Mesothelial cell of epicardium (in vitro differentiated cells): ENCODE data around the gene MEF2C. TPM values are rescaled to one million over a fixed set of nuclear protein-coding genes. Genes with fewer than 3 reads are reported as not detected.

Experiments used
- DNase-seq, 2 experiments: peaks; one replicate each; pipeline ENCODE4 v3.0.0; 2021; ENCODE audit warnings: low spot score in 2 of 2; ENCODE audit not compliant: unreplicated experiment in 2 of 2
- H3K27ac Mint-ChIP-seq: 2 replicates; pipeline ENCODE4 v1.8.0; 2021; ENCODE audit warnings: mixed read lengths
- H3K27me3 Mint-ChIP-seq: 2 replicates; pipeline ENCODE4 v1.8.0; 2021; ENCODE audit warnings: low read depth, mixed read lengths
- H3K36me3 Mint-ChIP-seq: 2 replicates; pipeline ENCODE4 v1.8.0; 2021; ENCODE audit warnings: mixed read lengths
- H3K4me1 Mint-ChIP-seq: 2 replicates; pipeline ENCODE4 v1.8.0; 2021; ENCODE audit warnings: mixed read lengths
- H3K4me3 Mint-ChIP-seq: 2 replicates; pipeline ENCODE4 v1.8.0; 2021; ENCODE audit warnings: mild to moderate bottlenecking, moderate library complexity, mixed read lengths
- H3K9me3 Mint-ChIP-seq: 2 replicates; pipeline ENCODE4 v1.8.0; 2021; ENCODE audit warnings: mixed read lengths
- total RNA-seq: library from RNA; stranded (reverse); gene quantifications from 3 replicates; pipeline ENCODE4 v1.2.1, GENCODE V29; 2021
- TF ChIP-seq, protein P1 (sequence below): fragments of 200-600 bp; sonication (generic); IDR thresholded peaks from one replicate; pipeline ENCODE4 v1.5.0; 2021; ENCODE audit warnings: antibody characterized with exemption; ENCODE audit not compliant: unreplicated experiment

Gene MEF2C
- total RNA-seq, 1 donor from 2014 or later, result 9.1 TPM

DNA sequence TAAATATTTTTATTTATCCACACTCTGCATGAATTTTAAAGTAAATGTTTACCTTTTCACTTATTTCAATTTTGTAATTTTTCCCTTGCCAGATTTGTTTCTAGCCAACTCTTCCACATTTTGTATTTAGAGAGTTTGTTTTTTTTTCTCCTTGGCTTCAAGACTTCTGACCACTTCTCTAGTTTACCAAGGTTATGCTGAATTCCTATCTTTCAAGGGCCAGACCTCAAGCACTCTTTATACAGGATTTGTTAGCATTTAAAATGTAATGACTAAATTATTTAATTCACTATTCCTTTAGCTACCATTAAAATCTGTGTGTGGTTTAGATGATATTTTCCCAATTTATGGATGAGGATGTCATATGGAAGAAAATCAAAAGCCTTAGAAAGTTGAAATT lies 42.5 kb downstream of the MEF2C start:
- TF ChIP-seq, protein P1, sequence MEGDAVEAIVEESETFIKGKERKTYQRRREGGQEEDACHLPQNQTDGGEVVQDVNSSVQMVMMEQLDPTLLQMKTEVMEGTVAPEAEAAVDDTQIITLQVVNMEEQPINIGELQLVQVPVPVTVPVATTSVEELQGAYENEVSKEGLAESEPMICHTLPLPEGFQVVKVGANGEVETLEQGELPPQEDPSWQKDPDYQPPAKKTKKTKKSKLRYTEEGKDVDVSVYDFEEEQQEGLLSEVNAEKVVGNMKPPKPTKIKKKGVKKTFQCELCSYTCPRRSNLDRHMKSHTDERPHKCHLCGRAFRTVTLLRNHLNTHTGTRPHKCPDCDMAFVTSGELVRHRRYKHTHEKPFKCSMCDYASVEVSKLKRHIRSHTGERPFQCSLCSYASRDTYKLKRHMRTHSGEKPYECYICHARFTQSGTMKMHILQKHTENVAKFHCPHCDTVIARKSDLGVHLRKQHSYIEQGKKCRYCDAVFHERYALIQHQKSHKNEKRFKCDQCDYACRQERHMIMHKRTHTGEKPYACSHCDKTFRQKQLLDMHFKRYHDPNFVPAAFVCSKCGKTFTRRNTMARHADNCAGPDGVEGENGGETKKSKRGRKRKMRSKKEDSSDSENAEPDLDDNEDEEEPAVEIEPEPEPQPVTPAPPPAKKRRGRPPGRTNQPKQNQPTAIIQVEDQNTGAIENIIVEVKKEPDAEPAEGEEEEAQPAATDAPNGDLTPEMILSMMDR, result no peak
- no peak overlapping the region for H3K27ac Mint-ChIP-seq
- H3K4me1 Mint-ChIP-seq, result peaks cover 4% of the 10 kb centered on the region
- H3K27me3 Mint-ChIP-seq, result no peaks in the 10 kb centered on the region
- H3K9me3 Mint-ChIP-seq, result no peaks in the 10 kb centered on the region
- no peaks in the 10 kb centered on the region for H3K36me3 Mint-ChIP-seq
- no peak for DNase-seq
- H3K4me3 Mint-ChIP-seq, result no peak overlapping the region

DNA sequence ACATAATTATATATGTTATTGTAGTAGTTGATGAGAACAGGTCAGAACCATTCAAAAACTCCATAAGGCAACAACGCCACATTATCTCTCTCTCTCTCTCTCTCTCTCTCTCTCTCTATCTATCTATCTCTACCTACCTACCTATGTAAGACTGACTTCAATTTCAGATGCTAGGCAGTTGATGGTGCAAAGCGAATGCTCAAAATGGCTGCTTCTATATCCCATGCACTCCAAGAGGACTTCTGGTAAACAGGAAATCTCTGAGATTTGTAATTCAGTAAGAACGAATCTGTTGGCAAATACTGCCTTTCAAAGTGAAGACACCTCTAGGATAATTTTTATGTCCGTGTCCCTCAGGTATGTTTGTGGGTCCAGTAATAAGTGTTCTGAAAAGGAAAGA lies 43.7 kb downstream of the MEF2C start:
- H3K27me3 Mint-ChIP-seq, result no peaks in the 10 kb centered on the region
- H3K9me3 Mint-ChIP-seq, result no peaks in the 10 kb centered on the region
- TF ChIP-seq, protein P1, result no peak
- DNase-seq, result no peak
- no peaks in the 10 kb centered on the region for H3K36me3 Mint-ChIP-seq
- no peak overlapping the region for H3K27ac Mint-ChIP-seq
- peaks cover 4% of the 10 kb centered on the region for H3K4me1 Mint-ChIP-seq
- no peak overlapping the region for H3K4me3 Mint-ChIP-seq

DNA sequence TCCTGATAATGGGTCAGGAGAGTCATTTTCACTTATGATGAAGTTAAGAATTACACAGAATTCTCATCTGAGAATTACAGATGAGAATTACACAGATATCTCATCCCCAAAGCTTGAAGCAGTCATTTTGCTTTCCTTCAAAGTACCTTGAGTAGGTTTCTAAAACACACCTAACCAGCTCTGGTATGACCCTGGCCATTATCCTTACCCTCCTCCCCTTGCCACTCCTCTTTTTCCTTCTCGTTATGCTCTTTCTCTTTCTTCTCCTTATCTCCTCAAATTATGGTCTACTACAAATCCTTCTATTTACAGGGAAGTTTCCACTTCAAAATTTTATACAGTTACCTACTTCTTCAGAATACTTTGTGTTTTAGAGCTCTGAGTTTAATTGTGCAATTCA lies 44.5 kb downstream of the MEF2C start:
- no peak for DNase-seq
- TF ChIP-seq, protein P1, result no peak
- H3K4me1 Mint-ChIP-seq, result peaks cover 8% of the 10 kb centered on the region
- no peaks in the 10 kb centered on the region for H3K36me3 Mint-ChIP-seq
- no peak overlapping the region for H3K27ac Mint-ChIP-seq
- no peaks in the 10 kb centered on the region for H3K27me3 Mint-ChIP-seq
- no peaks in the 10 kb centered on the region for H3K9me3 Mint-ChIP-seq
- no peak overlapping the region for H3K4me3 Mint-ChIP-seq

DNA sequence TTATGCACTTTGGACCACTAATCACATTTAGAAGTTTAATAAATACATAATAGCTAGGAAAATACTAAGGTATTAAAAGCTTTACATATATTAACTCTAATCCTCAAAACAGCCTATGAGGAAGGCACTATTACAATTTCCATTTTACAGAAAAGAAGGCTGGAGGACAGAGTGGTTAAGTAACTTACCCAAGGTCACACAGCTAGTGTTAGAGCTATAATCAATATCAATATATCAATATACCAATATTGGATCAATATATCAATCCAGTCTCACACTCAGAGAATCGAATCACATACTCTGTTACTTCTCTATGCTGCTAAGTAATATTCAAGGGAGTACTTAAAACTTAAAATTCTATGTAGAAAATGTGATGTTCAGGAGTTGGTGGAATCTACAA lies 45.2 kb downstream of the MEF2C start:
- H3K9me3 Mint-ChIP-seq, result no peaks in the 10 kb centered on the region
- no peak overlapping the region for H3K4me3 Mint-ChIP-seq
- peaks cover 11% of the 10 kb centered on the region for H3K4me1 Mint-ChIP-seq
- no peaks in the 10 kb centered on the region for H3K36me3 Mint-ChIP-seq
- H3K27me3 Mint-ChIP-seq, result no peaks in the 10 kb centered on the region
- no peak overlapping the region for H3K27ac Mint-ChIP-seq
- DNase-seq, result no peak
- TF ChIP-seq, protein P1, result no peak

DNA sequence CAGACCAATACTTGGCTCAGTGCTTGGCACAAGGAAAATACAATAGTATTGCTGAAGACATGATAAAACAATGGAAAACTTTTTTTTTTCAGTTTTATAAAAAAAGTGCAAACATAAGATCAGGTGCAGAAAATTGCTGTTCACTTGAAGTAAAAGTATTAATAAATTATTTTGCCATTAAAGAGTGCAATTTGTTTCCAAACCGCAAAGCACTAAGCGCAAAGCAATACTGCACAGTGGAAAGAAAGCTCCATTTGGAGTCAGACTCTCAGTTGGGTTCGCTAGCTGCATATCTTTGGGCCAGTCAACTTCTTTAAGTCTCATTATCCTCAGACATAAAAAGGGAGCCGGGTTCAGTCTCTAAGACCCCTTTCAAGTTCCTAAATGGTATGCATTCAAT lies 45.8 kb downstream of the MEF2C start:
- TF ChIP-seq, protein P1, result no peak

More for the DNA sequence above, 45.8 kb downstream of the MEF2C start:
- H3K27ac Mint-ChIP-seq, result no peak overlapping the region
- H3K27me3 Mint-ChIP-seq, result no peaks in the 10 kb centered on the region
- no peak for DNase-seq
- no peak overlapping the region for H3K4me3 Mint-ChIP-seq
- H3K4me1 Mint-ChIP-seq, result peaks cover 11% of the 10 kb centered on the region
- H3K36me3 Mint-ChIP-seq, result no peaks in the 10 kb centered on the region
- H3K9me3 Mint-ChIP-seq, result no peaks in the 10 kb centered on the region
